GM23338 (cell line): ENCODE measurements around the gene TRPM2. TPM values are rescaled to one million over a fixed set of nuclear protein-coding genes. Genes with fewer than 3 reads are reported as not detected.

Source experiments
- ATAC-seq: fragments of 200-7000 bp; cut with Tn5 transposase; 3 replicates; pipeline ENCODE4 v1.9.1; 2020
- DNase-seq: peaks from one replicate; pipeline ENCODE4 v3.0.0-alpha.2; 2015; ENCODE audit warnings: low spot score
- H2AFZ ChIP-seq: fragments of 200-600 bp; sonication (generic); 2 replicates; pipeline ENCODE4 v1.8.0; 2016; ENCODE audit warnings: antibody characterized with exemption, mild to moderate bottlenecking, moderate library complexity
- H3F3A ChIP-seq: fragments of 200-600 bp; sonication (generic); replicated peaks from 2 replicates; pipeline ENCODE4 v1.8.0; 2017; ENCODE audit warnings: antibody characterized with exemption, mixed run types, low read depth
- H3K27ac ChIP-seq: fragments of 200-600 bp; sonication (generic); 2 replicates; pipeline ENCODE4 v1.6.1; 2016; ENCODE audit warnings: low read depth
- H3K27me3 ChIP-seq: fragments of 200-600 bp; sonication (generic); 2 replicates; pipeline ENCODE4 v1.8.0; 2016; ENCODE audit warnings: mild to moderate bottlenecking, mixed run types, moderate library complexity; ENCODE audit not compliant: insufficient read depth
- H3K36me3 ChIP-seq: fragments of 200-600 bp; sonication (generic); 2 replicates; pipeline ENCODE4 v1.8.0; 2016; ENCODE audit warnings: mild to moderate bottlenecking; ENCODE audit not compliant: insufficient read depth
- H3K4me1 ChIP-seq: fragments of 200-600 bp; sonication (generic); 2 replicates; pipeline ENCODE4 v1.8.0; 2016; ENCODE audit warnings: mild to moderate bottlenecking, moderate library complexity; ENCODE audit not compliant: insufficient read depth
- H3K4me2 ChIP-seq: fragments of 200-600 bp; sonication (generic); 2 replicates; pipeline ENCODE4 v1.7.1; 2017; ENCODE audit warnings: mixed run types
- H3K4me3 ChIP-seq: fragments of 200-600 bp; sonication (generic); 2 replicates; pipeline ENCODE4 v1.6.1; 2016; ENCODE audit warnings: mixed run types
- H3K79me2 ChIP-seq: fragments of 200-600 bp; sonication (generic); replicated peaks from 2 replicates; pipeline ENCODE4 v1.8.0; 2017; ENCODE audit warnings: mild to moderate bottlenecking; ENCODE audit not compliant: insufficient read depth
- H3K9me2 ChIP-seq: fragments of 200-600 bp; sonication (generic); 2 replicates; pipeline ENCODE4 v1.8.0; 2017; ENCODE audit not compliant: insufficient read depth
- H4K20me1 ChIP-seq: fragments of 200-600 bp; sonication (generic); replicated peaks from 2 replicates; pipeline ENCODE4 v1.8.0; 2017; ENCODE audit warnings: mild to moderate bottlenecking; ENCODE audit not compliant: insufficient read depth
- H3K27ac Mint-ChIP-seq: 2 replicates; pipeline ENCODE4 v1.8.0; 2020; ENCODE audit warnings: inconsistent platforms, mild to moderate bottlenecking, moderate library complexity, mixed read lengths
- H3K27me3 Mint-ChIP-seq: 3 replicates; pipeline ENCODE4 v1.8.0; 2022; ENCODE audit warnings: low read depth, mild to moderate bottlenecking, moderate library complexity, mixed read lengths, inconsistent platforms; ENCODE audit not compliant: insufficient read depth, poor library complexity
- H3K36me3 Mint-ChIP-seq: 3 replicates; pipeline ENCODE4 v1.8.0; 2021; ENCODE audit warnings: low read depth, mild to moderate bottlenecking, inconsistent platforms, moderate library complexity, mixed read lengths
- H3K4me1 Mint-ChIP-seq: 3 replicates; pipeline ENCODE4 v1.8.0; 2020; ENCODE audit warnings: mild to moderate bottlenecking, inconsistent platforms, mixed read lengths
- H3K4me3 Mint-ChIP-seq: 3 replicates; pipeline ENCODE4 v1.8.0; 2021; ENCODE audit warnings: moderate library complexity, mild to moderate bottlenecking, inconsistent platforms, mixed read lengths
- H3K9me3 Mint-ChIP-seq: 3 replicates; pipeline ENCODE4 v1.8.0; 2020; ENCODE audit warnings: moderate library complexity, mild to moderate bottlenecking, inconsistent platforms, mixed read lengths
- CREB1 ChIP-seq: fragments of 250-450 bp; sonication (Bioruptor Pico); IDR thresholded peaks from 2 replicates; pipeline ENCODE4 v1.5.0; 2020; ENCODE audit warnings: low read depth, mild to moderate bottlenecking, moderate library complexity
- JUNB ChIP-seq: IDR thresholded peaks from one replicate; pipeline ENCODE4 v1.6.1; 2016; ENCODE audit warnings: antibody characterized with exemption; ENCODE audit not compliant: unreplicated experiment
- NANOG ChIP-seq: IDR thresholded peaks from 2 replicates; pipeline ENCODE4 v1.6.1; 2016; ENCODE audit warnings: antibody characterized with exemption, borderline replicate concordance
- POLR2AphosphoS5 ChIP-seq: IDR thresholded peaks from 2 replicates; pipeline ENCODE4 v1.6.1; 2016; ENCODE audit warnings: antibody characterized with exemption, low read depth
- REST ChIP-seq: IDR thresholded peaks from one replicate; pipeline ENCODE4 v1.6.1; 2018; ENCODE audit warnings: antibody characterized with exemption; ENCODE audit not compliant: unreplicated experiment
- STAT1 ChIP-seq: IDR thresholded peaks from one replicate; pipeline ENCODE4 v1.6.1; 2016; ENCODE audit warnings: antibody characterized with exemption; ENCODE audit not compliant: unreplicated experiment
- ZNF114 ChIP-seq: fragments of 250-450 bp; sonication (Bioruptor Pico); IDR thresholded peaks from 2 replicates; pipeline ENCODE4 v1.5.0; 2020; ENCODE audit warnings: mild to moderate bottlenecking, moderate library complexity
- ZNF331 ChIP-seq: fragments of 250-450 bp; sonication (Bioruptor Pico); IDR thresholded peaks from 2 replicates; pipeline ENCODE4 v1.5.0; 2020; ENCODE audit warnings: low read depth, mild to moderate bottlenecking, moderate library complexity
- ZNF462 ChIP-seq: fragments of 250-450 bp; sonication (Bioruptor Pico); IDR thresholded peaks from 2 replicates; pipeline ENCODE4 v1.5.0; 2020; ENCODE audit warnings: mild to moderate bottlenecking, moderate library complexity
- polyA plus RNA-seq: library from polyadenylated mRNA; unstranded; fragments of >200 nt; fragmentation: Nextera tagmentation; extraction: Ambion mirVana; gene quantifications from 2 replicates; pipeline ENCODE4 v1.2.1, GENCODE V29; 2016
- total RNA-seq: library from RNA; depleted of rRNA; stranded (reverse); fragments of >200 nt; shearing (Covaris generic); gene quantifications from 2 replicates; pipeline ENCODE4 v1.2.3, GENCODE V29; 2014
- TF ChIP-seq, protein P1 (sequence below): IDR thresholded peaks from 2 replicates; pipeline ENCODE4 v1.6.1; 2016; ENCODE audit warnings: antibody characterized with exemption

TRPM2 gene
- total and polyA plus RNA-seq, 2 experiments from 2014 or later: 0.53 to 0.83 TPM

- no peak for TF ChIP-seq REST
- no peak for TF ChIP-seq ZNF331 (CRISPR knock-in tag)
- TF ChIP-seq POLR2AphosphoS5: no peak
- TF ChIP-seq, protein P1, sequence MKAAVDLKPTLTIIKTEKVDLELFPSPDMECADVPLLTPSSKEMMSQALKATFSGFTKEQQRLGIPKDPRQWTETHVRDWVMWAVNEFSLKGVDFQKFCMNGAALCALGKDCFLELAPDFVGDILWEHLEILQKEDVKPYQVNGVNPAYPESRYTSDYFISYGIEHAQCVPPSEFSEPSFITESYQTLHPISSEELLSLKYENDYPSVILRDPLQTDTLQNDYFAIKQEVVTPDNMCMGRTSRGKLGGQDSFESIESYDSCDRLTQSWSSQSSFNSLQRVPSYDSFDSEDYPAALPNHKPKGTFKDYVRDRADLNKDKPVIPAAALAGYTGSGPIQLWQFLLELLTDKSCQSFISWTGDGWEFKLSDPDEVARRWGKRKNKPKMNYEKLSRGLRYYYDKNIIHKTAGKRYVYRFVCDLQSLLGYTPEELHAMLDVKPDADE: no peak
- no peak for TF ChIP-seq CREB1 (CRISPR knock-in tag)
- no peak for TF ChIP-seq NANOG
- no peak for TF ChIP-seq ZNF114 (CRISPR knock-in tag)
- no peak for TF ChIP-seq STAT1
- TF ChIP-seq JUNB: no peak
Observed at GRCh38 chr21:44326272-44326647, 27.2 kb upstream of the TRPM2 start (continued).

GRCh38 chr21:44326716-44327602 lies 26.5 kb upstream of the TRPM2 start:
- H3K9me2 ChIP-seq: no peaks in the 10 kb centered on the region
- no peak for ATAC-seq
- H3K27me3 ChIP-seq: no peaks in the 10 kb centered on the region
- H3K4me2 ChIP-seq: no peak overlapping the region
- H3K36me3 ChIP-seq: no peaks in the 10 kb centered on the region
- peaks cover 13% of the 10 kb centered on the region for H3K27me3 Mint-ChIP-seq
- no peak overlapping the region for H3K27ac Mint-ChIP-seq
- no peak overlapping the region for H2AFZ ChIP-seq
- DNase-seq: no peak
- H3K4me1 ChIP-seq: no peaks in the 10 kb centered on the region
- no peak overlapping the region for H3K27ac ChIP-seq
- no peaks in the 10 kb centered on the region for H3K9me3 Mint-ChIP-seq
- H3K4me3 ChIP-seq: no peak overlapping the region
- no peaks in the 10 kb centered on the region for H3F3A ChIP-seq
- H3K36me3 Mint-ChIP-seq: peaks cover 3% of the 10 kb centered on the region; the same call in 1 of the 3 replicates
- no peaks in the 10 kb centered on the region for H3K4me1 Mint-ChIP-seq
- no peak overlapping the region for H3K4me3 Mint-ChIP-seq
- H3K79me2 ChIP-seq: no peaks in the 10 kb centered on the region
- no peaks in the 10 kb centered on the region for H4K20me1 ChIP-seq
- TF ChIP-seq ZNF331 (CRISPR knock-in tag) (no peak), STAT1 (no peak), ZNF462 (CRISPR knock-in tag) (no peak), ZNF114 (CRISPR knock-in tag) (no peak), CREB1 (CRISPR knock-in tag) (no peak), POLR2AphosphoS5 (no peak), NANOG (no peak)
- TF ChIP-seq, protein P1: no peak
